Osteoblast (primary cell): ENCODE measurements around the gene ZP3. TPM values are rescaled to one million over a fixed set of nuclear protein-coding genes. Genes with fewer than 3 reads are reported as not detected.

Source experiments
- DNase-seq: peaks from one replicate; pipeline ENCODE4 v3.0.0; 2011; ENCODE audit warnings: low spot score, mixed read lengths; ENCODE audit not compliant: insufficient read length; ENCODE audit errors: missing footprints
- H2AFZ ChIP-seq: 2 replicates; pipeline ENCODE4 v1.6.0; 2011; ENCODE audit warnings: mild to moderate bottlenecking, low read length
- H3K27ac ChIP-seq: 2 replicates; pipeline ENCODE4 v1.5.1; 2011; ENCODE audit warnings: mild to moderate bottlenecking, low read depth, low read length, moderate library complexity
- H3K27me3 ChIP-seq: 2 replicates; pipeline ENCODE4 v1.6.0; 2012; ENCODE audit warnings: mild to moderate bottlenecking, control low read depth, inconsistent platforms, low read length, moderate library complexity; ENCODE audit not compliant: insufficient read depth
- H3K36me3 ChIP-seq: 2 replicates; pipeline ENCODE4 v1.5.1; 2011; ENCODE audit warnings: mild to moderate bottlenecking, low read length, control low read depth, moderate library complexity; ENCODE audit not compliant: insufficient read depth
- H3K4me1 ChIP-seq: 2 replicates; pipeline ENCODE4 v1.5.1; 2011; ENCODE audit warnings: mild to moderate bottlenecking, low read length, control low read depth, moderate library complexity; ENCODE audit not compliant: insufficient read depth
- H3K4me2 ChIP-seq: 2 replicates; pipeline ENCODE4 v1.6.0; 2011; ENCODE audit warnings: mild to moderate bottlenecking, low read length; ENCODE audit not compliant: insufficient read depth
- H3K4me3 ChIP-seq: fragments of 200-600 bp; sonication (generic); 3 replicates; pipeline ENCODE4 v1.5.1; 2012; ENCODE audit warnings: mild to moderate bottlenecking, low read length, inconsistent platforms; ENCODE audit not compliant: insufficient read depth
- H3K79me2 ChIP-seq: 2 replicates; pipeline ENCODE4 v1.6.0; 2012; ENCODE audit warnings: mild to moderate bottlenecking, low read length, control low read depth, inconsistent platforms; ENCODE audit not compliant: insufficient read depth
- H3K9me3 ChIP-seq: 2 replicates; pipeline ENCODE4 v1.5.1; 2011; ENCODE audit warnings: low read depth, low read length, control low read depth
- H4K20me1 ChIP-seq: 2 replicates; pipeline ENCODE4 v1.6.0; 2012; ENCODE audit warnings: mild to moderate bottlenecking, low read length, control low read depth; ENCODE audit not compliant: insufficient read depth
- CTCF ChIP-seq: IDR thresholded peaks from 2 replicates; pipeline ENCODE4 v1.5.1; 2011; ENCODE audit warnings: mild to moderate bottlenecking, low read depth, low read length, moderate library complexity; ENCODE audit errors: extremely low read depth
- total RNA-seq: library from RNA; depleted of rRNA; stranded (reverse); fragments of >200 nt; gene quantifications from 2 replicates; pipeline ENCODE4 v1.2.3, GENCODE V29; 2012

Gene ZP3
- total RNA-seq = 3.5 and 6.2 TPM in 2 replicates

DNA sequence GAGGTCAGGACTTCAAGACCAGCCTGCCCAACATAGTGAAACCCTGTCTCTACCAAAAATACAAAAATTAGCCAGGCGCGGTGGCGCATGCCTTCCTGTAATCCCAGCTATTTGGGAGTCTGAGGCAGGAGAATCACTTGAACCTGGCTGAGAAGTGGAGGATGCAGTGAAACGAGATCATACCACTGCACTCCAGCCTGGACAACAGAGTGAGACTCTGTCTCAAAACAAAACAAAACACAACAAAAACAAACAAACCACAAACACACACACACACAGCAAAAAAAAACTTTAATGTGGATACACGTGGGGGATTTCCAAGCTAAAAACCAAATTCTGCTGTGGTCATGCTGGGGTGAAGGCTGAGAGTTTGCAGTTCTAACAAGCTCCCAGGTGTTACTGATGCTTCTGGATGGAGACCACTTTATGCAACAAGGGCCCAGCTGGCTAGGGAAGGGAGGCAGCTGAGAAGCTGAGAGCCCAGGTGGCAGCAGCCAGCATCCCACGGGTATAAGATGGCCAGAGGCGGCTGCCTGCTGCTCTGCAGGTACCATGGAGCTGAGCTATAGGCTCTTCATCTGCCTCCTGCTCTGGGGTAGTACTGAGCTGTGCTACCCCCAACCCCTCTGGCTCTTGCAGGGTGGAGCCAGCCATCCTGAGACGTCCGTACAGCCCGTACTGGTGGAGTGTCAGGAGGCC lies at the start of gene ZP3:
ZP3 (plus strand) TSS at position 538 of the 699 bp plus-strand sequence; CDS start at position 553, 15 bp downstream.
- Histone ChIP-seq H3K27me3 (no peaks in the 10 kb centered on the region), H3K36me3 (no peaks in the 10 kb centered on the region), H3K79me2 (no peaks in the 10 kb centered on the region), H2AFZ (no peak within 1 kb of the TSS), H3K4me2 (no peak within 1 kb of the TSS), H3K27ac (peak within 1 kb of the TSS; percentile 27), H3K4me3 (no peak within 1 kb of the TSS), H3K9me3 (no peaks in the 10 kb centered on the region), H4K20me1 (no peaks in the 10 kb centered on the region), H3K4me1 (peaks cover 18% of the 10 kb centered on the region)
- TF ChIP-seq CTCF = no peak
- peak; percentile 19 for DNase-seq

- peaks cover 26% of the 10 kb centered on the region for H3K4me1 ChIP-seq
- H3K27ac ChIP-seq = no peak overlapping the region
- H3K4me2 ChIP-seq = no peak overlapping the region
- H3K27me3 ChIP-seq = no peaks in the 10 kb centered on the region
- no peak overlapping the region for H2AFZ ChIP-seq
- H3K79me2 ChIP-seq = no peaks in the 10 kb centered on the region
- DNase-seq = no peak
- H4K20me1 ChIP-seq = no peaks in the 10 kb centered on the region
- H3K36me3 ChIP-seq = no peaks in the 10 kb centered on the region
- no peak for TF ChIP-seq CTCF
- H3K4me3 ChIP-seq = no peak overlapping the region
- H3K9me3 ChIP-seq = no peaks in the 10 kb centered on the region
Observed at GRCh38 chr7:76375251-76375650, 49.5 kb upstream of the ZP3 start.

DNA sequence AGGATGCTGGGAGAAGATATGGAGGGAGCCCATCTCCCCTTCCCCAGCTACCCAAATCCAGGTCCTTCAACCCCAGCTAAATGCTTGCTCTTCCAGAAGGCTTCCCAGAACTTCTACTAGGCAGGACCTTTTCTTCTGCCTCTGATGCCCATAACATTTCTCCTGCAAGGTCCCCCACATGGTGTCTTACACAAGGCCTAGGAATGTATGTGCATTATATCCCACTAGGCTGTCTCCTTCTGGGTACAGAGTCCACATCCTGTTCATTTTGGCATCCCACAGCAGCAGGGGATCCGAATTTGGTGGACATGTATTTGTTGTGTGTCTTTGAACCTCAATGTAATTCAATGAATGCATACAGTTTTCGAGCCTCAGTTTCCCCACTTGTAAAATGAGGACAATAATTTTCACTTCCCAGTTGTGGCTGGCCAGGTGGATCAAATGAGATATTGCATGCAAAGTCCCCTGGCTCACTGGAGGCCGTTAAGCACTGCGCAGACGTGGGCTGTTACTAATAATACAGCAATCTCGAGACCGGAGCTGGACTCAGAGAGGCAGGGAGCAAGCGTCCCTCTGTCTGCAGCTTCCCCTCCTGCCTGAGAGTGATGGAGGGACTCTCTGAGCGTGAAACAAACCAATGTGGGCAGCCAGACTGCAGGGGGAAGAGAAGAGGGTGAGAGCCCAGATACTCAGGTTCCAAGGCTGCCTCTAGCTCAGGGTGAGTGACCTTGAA lies 47.4 kb upstream of the ZP3 start:
- Histone ChIP-seq H3K79me2 (no peaks in the 10 kb centered on the region), H4K20me1 (no peaks in the 10 kb centered on the region), H3K36me3 (no peaks in the 10 kb centered on the region), H3K4me2 (peak overlapping the region; percentile 17), H3K27ac (peak overlapping the region; percentile 13), H3K4me3 (no peak overlapping the region), H3K4me1 (peaks cover 35% of the 10 kb centered on the region), H2AFZ (peak overlapping the region; percentile 77), H3K9me3 (no peaks in the 10 kb centered on the region), H3K27me3 (no peaks in the 10 kb centered on the region)
- no peak for TF ChIP-seq CTCF
- peak; percentile 69 for DNase-seq

DNA sequence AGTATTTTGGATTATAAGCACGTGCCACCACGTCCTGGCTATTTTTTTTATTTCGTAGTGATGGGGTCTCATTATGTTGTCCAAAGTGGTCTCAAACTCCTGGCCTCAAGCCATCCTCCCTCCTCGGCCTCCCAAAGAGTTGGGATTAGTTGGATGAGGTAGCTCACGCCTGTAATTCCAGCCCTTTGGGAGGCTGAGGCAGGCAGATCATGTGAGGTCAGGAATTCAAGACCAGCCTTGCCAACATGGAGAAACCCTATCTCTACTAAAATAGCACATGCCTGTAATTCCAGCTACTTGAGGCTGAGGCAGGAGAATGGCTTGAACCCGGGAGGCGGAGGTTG lies 44.2 kb upstream of the ZP3 start:
- peaks cover 27% of the 10 kb centered on the region for H3K4me1 ChIP-seq
- peak overlapping the region; percentile 85 for H3K4me2 ChIP-seq
- peak overlapping the region; percentile 72 for H2AFZ ChIP-seq
- no peaks in the 10 kb centered on the region for H4K20me1 ChIP-seq
- no peaks in the 10 kb centered on the region for H3K9me3 ChIP-seq
- no peak for TF ChIP-seq CTCF
- H3K36me3 ChIP-seq = no peaks in the 10 kb centered on the region
- no peaks in the 10 kb centered on the region for H3K79me2 ChIP-seq
- H3K27ac ChIP-seq = peak overlapping the region; percentile 96
- H3K27me3 ChIP-seq = no peaks in the 10 kb centered on the region
- no peak for DNase-seq
- peak overlapping the region; percentile 65 for H3K4me3 ChIP-seq
